Lower leg skin (tissue), 4 donors: ENCODE results near the gene ATP7A. TPM values are rescaled to one million over a fixed set of nuclear protein-coding genes. Genes with fewer than 3 reads are reported as not detected.

ENCODE experiments used
- DNase-seq, 2 donors: peaks; one replicate each; pipeline ENCODE4 v3.0.0-alpha.2; 2019; ENCODE audit warnings: low spot score in 2 of 2
- H3K4me3 ChIP-seq: fragments of 200-600 bp; sonication (generic); 2 replicates; pipeline ENCODE4 v1.5.1; 2017; ENCODE audit warnings: mild to moderate bottlenecking, low read depth; ENCODE audit not compliant: poor library complexity, severe bottlenecking
- CTCF ChIP-seq, 3 donors: fragments of 450-650 bp; IDR thresholded peaks; one replicate each; pipeline ENCODE4 v1.5.1; 2016; ENCODE audit warnings: antibody characterized with exemption in 3 of 3, mild to moderate bottlenecking in 3 of 3, moderate library complexity in 2 of 3
- POLR2A ChIP-seq, 2 donors: fragments of 450-650 bp; IDR thresholded peaks; one replicate each; pipeline ENCODE4 v1.6.1; 2016 to 2017; ENCODE audit warnings: antibody characterized with exemption in 2 of 2, mild to moderate bottlenecking in 1 of 2, moderate library complexity in 1 of 2
- WGBS, 2 donors: methylation state at CpG; one replicate each; pipeline ENCODE4 v1.1.5; 2018; 5-methylcytosine and 5-hydroxymethylcytosine counted together
- intact Hi-C: fragments of 100-400 bp; cut with DNase I; formaldehyde crosslinking; loops from one replicate; pipeline ENCODE4 v1.15.0; 2023; ENCODE audit warnings: low total_unique reads
- total RNA-seq, 4 donors: library from RNA; depleted of rRNA; stranded (reverse); fragments of >200 nt; gene quantifications; one replicate each; pipeline ENCODE4 v1.1.0, GENCODE V29; 2016

Gene ATP7A
- total RNA-seq, 4 donors from 2014 or later: 20.9 to 37.6 (median 28.5) TPM

GRCh38 chrX:77977518-77977917 is 67.0 kb downstream of the ATP7A start:
- no peak for DNase-seq
- H3K4me3 ChIP-seq: no peak overlapping the region
- TF ChIP-seq CTCF (IDR thresholded peaks at IDR 0.05): no peak
- no peak for TF ChIP-seq POLR2A (IDR thresholded peaks at IDR 0.05)
- intact Hi-C loops: no loop called here
- 60 to 84% methylated on average over 1 of the region's 1 CpG for WGBS, 2 donors

GRCh38 chrX:77979870-77980269 is 69.4 kb downstream of the ATP7A start:
- WGBS, 2 donors: 82 to 96% methylated on average over 4 of the region's 4 CpGs
- no peak for TF ChIP-seq CTCF (IDR thresholded peaks at IDR 0.05)
- TF ChIP-seq POLR2A (IDR thresholded peaks at IDR 0.05): no peak
- DNase-seq: no peak
- no peak overlapping the region for H3K4me3 ChIP-seq
- intact Hi-C loops: no loop called here

GRCh38 chrX:78011846-78012245 is 101.4 kb downstream of the ATP7A start:
- whole genome bisulfite sequencing, 2 donors: 73 to 100% methylated on average over 1 of the region's 1 CpG
- intact Hi-C loops: no loop called here
- TF ChIP-seq CTCF (IDR thresholded peaks at IDR 0.05) (no peak), POLR2A (IDR thresholded peaks at IDR 0.05) (no peak)
- no peak overlapping the region for H3K4me3 ChIP-seq
- DNase-seq: no peak

GRCh38 chrX:78019586-78020483 is 109.3 kb downstream of the ATP7A start:
- H3K4me3 ChIP-seq: no peak overlapping the region
- TF ChIP-seq POLR2A (IDR thresholded peaks at IDR 0.05) (no peak), CTCF (IDR thresholded peaks at IDR 0.05) (no peak)
- intact Hi-C loops: no loop called here
- DNase-seq: no peak
- 59 to 62% methylated on average over 12 of the region's 12 CpGs for WGBS, 2 donors

GRCh38 chrX:78024349-78025059 is 114.0 kb downstream of the ATP7A start:
- no peak for DNase-seq
- TF ChIP-seq POLR2A (IDR thresholded peaks at IDR 0.05): no peak
- no peak for TF ChIP-seq CTCF (IDR thresholded peaks at IDR 0.05)
- 53 to 65% methylated on average over 7 of the region's 7 CpGs for WGBS, 2 donors
- intact Hi-C loops: no loop called here
- no peak overlapping the region for H3K4me3 ChIP-seq
